HCT116 (cell line): ENCODE results near the gene TPPP3.

Source experiments
- CTCF ChIP-seq, 3 experiments: fragments of 200-600 bp in 1 of 3; sonication (generic) in 1 of 3; IDR thresholded peaks in 2 of 3; conservative IDR thresholded peaks in 1 of 3; 2 replicates each; pipeline ENCODE4 v1.5.1; 2012 to 2017; ENCODE audit warnings: low read depth in 2 of 3, low read length in 2 of 3, antibody characterized with exemption in 1 of 3, borderline replicate concordance in 1 of 3, control low read depth in 1 of 3, mild to moderate bottlenecking in 1 of 3, mixed read lengths in 1 of 3, mixed run types in 1 of 3, moderate library complexity in 1 of 3; ENCODE audit not compliant: insufficient read depth in 1 of 3
- FOSL1 ChIP-seq: IDR thresholded peaks from 2 replicates; pipeline ENCODE4 v1.6.1; 2012; ENCODE audit warnings: low read depth
- REST ChIP-seq: IDR thresholded peaks from 2 replicates; pipeline ENCODE4 v1.6.1; 2012; ENCODE audit warnings: low read depth
- ZNF274 ChIP-seq: fragments of 200-500 bp; sonication (Bioruptor generic); IDR thresholded peaks from 2 replicates; pipeline ENCODE4 v1.6.1; 2014; ENCODE audit warnings: mild to moderate bottlenecking, low read depth, low read length, inconsistent platforms

GRCh38 chr16:67395458-67396158 lies 2.3 kb upstream of the TPPP3 start:
- TF ChIP-seq CTCF (IDR thresholded peaks at IDR 0.05 in 2 of 3, conservative IDR thresholded peaks at IDR 0.05 in 1 of 3; ENCODE audit: borderline replicate concordance in 1 of 3, insufficient read depth in 1 of 3, low read depth in 2 of 3, low read length in 2 of 3) (no peak), REST (no peak), FOSL1 (no peak), ZNF274 (no peak)
